PFSK-1 (cell line): ENCODE results near the gene DRP2.

Experiments
- FOXP2 ChIP-seq: optimal IDR thresholded peaks from 2 replicates; pipeline ENCODE3; 2011; ENCODE audit warnings: borderline replicate concordance, control low read depth, inconsistent platforms; ENCODE audit not compliant: insufficient read depth; ENCODE audit errors: extremely low read length, extremely low read depth
- POLR2AphosphoS5 ChIP-seq: IDR thresholded peaks from 2 replicates; pipeline ENCODE4 v1.6.1; 2012; ENCODE audit warnings: low read depth, mild to moderate bottlenecking, control low read depth, low read length, moderate library complexity
- TAF1 ChIP-seq: IDR thresholded peaks from 2 replicates; pipeline ENCODE4 v1.6.1; 2012; ENCODE audit warnings: low read length, control low read depth, borderline replicate concordance; ENCODE audit not compliant: insufficient read depth
- TF ChIP-seq, protein P1 (sequence below), 2 experiments: IDR thresholded peaks; 2 replicates each; pipeline versions ENCODE4 v1.6.1 to v1.8.0; 2011 to 2012; ENCODE audit warnings: low read depth in 2 of 2, low read length in 2 of 2, control low read depth in 1 of 2, inconsistent platforms in 1 of 2, mild to moderate bottlenecking in 1 of 2, moderate library complexity in 1 of 2; ENCODE audit not compliant: insufficient read depth in 1 of 2

DNA sequence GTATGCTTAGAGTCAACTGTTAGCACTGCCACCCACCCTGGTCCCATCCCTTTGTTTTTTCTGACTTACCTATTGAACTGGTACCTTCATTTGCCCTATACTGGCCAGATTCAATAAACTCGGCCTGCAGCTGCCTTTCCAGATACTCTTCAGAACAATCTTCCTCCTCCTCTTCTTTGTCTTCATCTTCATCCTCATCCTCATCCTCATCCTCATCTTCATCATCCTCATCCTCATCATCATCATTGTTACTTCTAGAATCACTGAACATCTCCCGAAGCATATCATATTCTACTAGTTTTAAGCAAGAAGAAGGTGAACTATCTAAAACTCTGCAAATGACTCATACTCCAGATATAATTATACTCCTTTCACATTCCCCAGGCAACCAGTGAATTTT, 56.7 kb downstream of the DRP2 start:
- TF ChIP-seq TAF1 (no peak), POLR2AphosphoS5 (no peak), FOXP2 (no peak)
- TF ChIP-seq, protein P1, sequence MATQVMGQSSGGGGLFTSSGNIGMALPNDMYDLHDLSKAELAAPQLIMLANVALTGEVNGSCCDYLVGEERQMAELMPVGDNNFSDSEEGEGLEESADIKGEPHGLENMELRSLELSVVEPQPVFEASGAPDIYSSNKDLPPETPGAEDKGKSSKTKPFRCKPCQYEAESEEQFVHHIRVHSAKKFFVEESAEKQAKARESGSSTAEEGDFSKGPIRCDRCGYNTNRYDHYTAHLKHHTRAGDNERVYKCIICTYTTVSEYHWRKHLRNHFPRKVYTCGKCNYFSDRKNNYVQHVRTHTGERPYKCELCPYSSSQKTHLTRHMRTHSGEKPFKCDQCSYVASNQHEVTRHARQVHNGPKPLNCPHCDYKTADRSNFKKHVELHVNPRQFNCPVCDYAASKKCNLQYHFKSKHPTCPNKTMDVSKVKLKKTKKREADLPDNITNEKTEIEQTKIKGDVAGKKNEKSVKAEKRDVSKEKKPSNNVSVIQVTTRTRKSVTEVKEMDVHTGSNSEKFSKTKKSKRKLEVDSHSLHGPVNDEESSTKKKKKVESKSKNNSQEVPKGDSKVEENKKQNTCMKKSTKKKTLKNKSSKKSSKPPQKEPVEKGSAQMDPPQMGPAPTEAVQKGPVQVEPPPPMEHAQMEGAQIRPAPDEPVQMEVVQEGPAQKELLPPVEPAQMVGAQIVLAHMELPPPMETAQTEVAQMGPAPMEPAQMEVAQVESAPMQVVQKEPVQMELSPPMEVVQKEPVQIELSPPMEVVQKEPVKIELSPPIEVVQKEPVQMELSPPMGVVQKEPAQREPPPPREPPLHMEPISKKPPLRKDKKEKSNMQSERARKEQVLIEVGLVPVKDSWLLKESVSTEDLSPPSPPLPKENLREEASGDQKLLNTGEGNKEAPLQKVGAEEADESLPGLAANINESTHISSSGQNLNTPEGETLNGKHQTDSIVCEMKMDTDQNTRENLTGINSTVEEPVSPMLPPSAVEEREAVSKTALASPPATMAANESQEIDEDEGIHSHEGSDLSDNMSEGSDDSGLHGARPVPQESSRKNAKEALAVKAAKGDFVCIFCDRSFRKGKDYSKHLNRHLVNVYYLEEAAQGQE (IDR thresholded peaks at IDR 0.05; ENCODE audit: insufficient read depth in 1 of 2, low read depth in 2 of 2, low read length in 2 of 2), result no peak
